HG02610 (cell line): ENCODE results near the gene MYF6.

Source experiments
- ATAC-seq: cut with Tn5 transposase; IDR thresholded peaks from one replicate; pipeline ENCODE4 v1.9.1; 2021; ENCODE audit warnings: mild to moderate bottlenecking, moderate library complexity; ENCODE audit not compliant: unreplicated experiment

The MYF6 gene

DNA sequence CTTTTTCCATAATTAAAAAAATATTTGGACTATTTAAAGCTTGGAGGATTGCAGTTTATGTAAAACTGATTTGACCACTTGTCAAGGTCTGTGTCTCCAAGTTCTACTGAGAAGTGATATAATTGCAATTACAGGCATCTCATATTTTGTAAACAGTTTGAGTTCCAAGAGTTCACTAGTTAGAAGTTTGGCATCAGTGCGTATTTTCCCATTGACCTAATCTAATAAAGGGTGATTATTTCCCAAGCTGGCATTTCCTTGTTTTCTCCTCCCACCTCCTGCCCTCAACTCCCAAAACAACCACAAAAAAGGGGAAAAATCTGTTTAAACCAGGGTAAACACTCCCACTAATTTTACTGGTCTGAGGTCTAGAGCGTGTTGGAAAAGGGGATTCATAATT, 3.0 kb upstream of the MYF6 start:
- no peak for ATAC-seq

DNA sequence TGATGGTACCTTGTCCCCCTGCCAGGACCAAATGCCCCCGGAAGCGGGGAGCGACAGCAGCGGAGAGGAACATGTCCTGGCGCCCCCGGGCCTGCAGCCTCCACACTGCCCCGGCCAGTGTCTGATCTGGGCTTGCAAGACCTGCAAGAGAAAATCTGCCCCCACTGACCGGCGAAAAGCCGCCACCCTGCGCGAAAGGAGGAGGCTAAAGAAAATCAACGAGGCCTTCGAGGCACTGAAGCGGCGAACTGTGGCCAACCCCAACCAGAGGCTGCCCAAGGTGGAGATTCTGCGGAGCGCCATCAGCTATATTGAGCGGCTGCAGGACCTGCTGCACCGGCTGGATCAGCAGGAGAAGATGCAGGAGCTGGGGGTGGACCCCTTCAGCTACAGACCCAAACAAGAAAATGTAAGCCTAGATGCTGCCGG, 410 bp downstream of the MYF6 start:
- no peak for ATAC-seq

DNA sequence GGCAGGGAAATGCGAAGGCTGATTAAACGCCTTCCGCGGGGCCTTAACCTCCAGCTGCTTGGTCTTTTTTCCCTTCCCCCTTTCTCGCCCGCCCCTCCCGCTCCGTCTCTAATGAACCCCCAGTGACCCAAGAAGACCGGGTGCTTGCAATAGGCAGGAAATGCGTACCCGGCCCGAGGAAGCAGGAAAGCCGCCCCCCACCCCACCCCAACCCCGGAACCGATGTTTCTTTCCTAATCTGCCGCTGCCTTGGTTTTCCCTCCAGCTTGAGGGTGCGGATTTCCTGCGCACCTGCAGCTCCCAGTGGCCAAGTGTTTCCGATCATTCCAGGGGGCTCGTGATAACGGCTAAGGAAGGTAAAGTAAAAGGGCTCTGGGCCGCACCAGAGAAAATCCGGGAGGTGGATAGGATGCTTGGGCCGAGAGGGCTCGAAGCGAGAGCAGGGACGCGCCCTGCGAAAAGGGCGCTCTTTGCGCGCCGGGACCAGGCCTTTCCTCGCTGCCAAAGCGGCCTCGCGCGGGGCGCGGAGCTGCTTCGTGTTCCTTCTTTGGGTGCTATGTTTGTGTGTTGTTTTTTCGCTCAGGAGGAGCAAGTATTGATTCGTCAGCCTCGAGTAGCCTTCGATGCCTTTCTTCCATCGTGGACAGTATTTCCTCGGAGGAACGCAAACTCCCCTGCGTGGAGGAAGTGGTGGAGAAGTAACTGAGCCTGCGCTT, 983 bp downstream of the MYF6 start:
- ATAC-seq = no peak

DNA sequence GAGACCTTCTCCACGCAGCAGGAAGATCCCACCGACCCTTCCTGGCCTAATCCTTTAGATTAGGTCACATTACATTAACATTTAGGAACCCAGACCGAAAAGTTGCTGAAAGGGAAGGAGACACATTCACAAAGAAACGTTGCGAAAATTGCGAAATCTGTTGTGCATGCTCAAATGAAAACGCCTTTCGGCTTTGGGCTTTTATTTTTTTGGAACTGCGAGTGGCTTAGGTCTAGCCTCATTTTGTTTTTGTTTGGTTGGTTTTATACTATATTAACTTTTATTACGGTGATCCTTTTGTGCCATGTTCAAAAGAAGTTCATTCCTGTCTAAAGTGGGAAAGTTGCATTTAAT, 1.5 kb downstream of the MYF6 start:
- no peak for ATAC-seq

DNA sequence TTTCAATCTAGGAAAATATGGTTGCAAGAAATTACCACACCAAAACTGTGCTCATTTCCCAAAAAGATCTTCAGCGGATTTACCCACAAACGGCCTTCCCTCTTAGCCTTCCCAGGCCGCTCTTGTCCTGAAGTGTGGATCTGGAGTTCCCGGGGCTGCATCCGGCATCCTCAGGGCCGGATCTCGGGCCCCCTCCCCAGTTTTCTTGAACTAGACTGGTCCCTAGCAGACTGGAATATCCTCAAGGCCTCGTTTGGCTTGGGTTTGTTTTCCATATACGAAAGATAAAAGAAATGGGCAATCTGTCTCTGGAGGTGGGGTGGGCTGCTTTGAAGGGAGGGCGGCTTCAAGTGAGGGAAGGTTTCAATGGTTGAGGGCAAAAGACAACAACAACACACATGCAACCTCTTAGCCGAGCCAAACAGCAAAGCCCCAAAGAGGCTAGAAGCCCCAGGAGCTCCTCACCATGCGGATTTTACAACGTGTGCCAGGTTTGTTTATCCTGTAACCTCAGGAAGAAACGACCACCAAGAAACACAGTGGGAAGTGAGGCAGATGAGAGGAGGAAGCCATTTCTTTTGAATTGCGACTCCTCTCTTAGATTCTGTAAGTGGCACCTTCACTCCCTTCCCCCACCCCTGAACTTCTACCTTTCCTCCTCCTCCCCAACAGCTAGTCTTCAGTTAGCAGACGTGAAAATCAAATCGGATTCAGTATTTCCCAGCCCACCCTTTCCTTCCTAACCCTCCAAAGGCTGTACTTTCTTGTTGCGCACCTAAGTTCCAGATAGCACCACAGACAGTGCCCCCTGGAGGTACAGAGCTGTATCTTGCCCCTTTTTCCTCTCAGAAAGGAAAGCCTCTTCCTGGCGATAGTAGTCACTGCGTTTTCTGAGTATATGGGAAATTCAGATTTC, 2.6 kb downstream of the MYF6 start:
- no peak for ATAC-seq

DNA sequence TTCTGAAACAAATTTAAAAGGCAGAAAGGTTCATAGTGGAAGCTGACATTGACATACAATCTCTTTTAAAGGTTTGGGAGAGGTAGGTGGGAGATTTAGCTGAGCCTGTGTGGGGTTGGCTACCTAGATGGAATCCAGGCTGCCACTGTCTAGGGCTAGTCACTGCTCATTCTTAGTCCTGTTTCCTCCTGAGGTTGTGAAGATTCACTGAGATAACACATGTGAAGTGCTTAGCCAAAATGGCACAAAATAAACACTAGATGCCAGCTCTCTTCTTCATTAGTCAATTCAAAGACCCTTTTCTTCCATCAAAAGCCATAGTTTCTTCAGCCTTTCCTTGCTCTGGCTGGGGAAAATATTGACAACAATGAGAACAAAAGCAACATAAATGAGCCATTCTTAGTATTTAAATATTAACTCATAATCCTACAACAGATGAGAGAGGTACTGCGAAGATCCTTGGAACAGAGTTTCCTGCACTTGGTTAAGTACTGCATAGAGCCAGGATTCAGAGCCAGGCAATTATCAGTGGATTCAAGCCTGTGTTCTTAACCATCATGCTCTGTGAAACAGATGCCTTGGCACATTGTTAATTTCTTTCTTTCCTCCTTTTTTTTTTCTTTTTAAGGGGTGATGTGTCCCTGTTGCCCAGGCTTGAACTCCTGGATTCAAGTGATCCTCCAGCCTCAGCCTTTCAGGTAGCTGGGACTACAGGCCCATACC, 3.5 kb downstream of the MYF6 start:
- no peak for ATAC-seq

DNA sequence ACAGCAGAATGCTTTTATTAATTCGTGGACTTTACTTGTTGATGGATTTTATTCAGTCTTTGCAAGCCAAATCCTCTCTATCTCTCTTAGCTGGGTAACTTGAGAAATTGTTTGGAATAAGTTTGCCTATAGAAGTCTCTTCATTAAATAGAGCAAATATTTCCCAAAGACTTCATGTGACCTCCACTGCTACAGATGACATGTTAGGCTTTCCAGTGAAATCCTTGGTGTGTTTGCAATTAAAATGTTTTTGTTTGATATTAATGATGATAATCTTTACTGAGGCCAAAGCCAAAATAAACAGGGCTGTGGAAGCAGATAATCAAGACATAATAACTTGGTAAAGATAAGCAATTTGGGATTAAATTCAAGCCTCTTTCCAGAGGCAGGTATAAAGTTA, 4.4 kb downstream of the MYF6 start:
- no peak for ATAC-seq

DNA sequence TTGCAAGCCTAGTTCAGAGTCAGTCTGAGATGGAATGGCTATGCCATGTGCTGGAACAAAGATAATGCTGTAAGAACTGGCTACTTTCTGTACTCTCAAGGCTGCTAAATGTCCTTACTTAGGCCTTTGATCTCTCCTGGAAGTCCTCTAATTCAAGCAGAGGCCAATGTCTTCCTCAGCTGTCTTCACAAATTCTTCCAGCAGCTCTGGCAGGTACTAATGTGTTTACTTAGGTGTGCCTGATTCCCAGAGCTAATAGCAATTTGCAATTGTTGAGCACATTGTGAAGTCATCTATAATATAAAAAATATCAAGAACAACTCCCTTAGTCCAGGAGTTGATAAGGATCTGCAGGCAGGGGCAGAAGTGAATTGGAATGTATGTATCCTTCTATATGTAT, 5.4 kb downstream of the MYF6 start:
- no peak for ATAC-seq

DNA sequence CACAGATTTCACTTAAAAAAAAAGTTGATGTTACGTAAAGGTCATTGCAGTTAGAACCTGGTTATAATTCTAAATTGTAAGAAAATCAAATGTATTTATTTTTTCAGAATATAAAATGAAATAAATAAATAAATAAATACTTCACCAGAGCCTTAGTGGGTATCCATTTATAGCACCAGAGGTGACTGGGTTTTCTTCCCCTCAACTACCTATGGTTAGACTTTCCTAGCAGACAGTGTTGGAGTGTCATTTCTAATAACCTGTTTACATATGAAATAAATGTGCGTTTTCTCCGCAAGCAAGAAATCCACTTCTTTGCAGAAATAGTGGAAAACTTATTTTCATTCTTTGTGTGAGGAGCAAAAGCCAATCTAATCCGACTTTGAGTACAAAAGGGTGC, 6.0 kb downstream of the MYF6 start:
- no peak for ATAC-seq

DNA sequence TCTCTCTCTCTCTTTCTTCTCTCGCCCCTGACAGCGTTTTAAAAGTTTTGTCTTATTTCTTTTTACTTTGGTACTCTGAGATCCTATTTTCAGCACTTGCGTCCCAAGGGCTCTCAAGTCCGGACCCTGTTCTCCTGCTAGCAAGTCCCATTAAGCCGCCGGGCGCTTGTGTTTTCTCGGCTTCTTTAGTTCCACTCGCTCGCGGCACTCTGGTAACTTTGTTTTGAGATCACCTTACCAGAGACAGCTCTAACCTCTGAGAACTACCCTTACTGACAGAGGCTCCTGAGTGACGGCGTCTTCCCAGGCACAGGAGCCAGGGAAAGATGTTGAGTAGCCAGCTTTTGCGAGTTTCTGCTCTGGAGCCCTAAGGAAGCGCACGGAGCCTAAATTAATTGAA, 6.6 kb downstream of the MYF6 start:
- no peak for ATAC-seq

DNA sequence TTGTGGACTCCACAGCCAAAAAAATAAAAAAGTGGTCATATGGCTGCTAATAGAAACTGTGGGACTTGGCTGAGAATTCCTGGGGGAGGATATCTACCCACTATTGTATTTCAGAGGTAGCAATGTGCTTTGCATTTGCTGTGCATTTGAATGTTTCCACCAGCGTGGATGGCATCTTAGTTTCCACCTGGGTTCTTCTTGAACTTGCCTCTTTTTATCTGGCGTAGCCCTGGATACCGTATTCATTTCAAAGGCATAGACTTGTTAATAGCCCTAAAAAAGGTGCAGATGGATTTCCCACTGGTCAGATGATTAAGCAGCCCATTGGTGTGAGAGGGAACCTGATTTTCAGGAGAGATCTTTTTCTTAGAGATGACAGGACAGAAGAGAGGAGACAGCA, 7.4 kb downstream of the MYF6 start:
- ATAC-seq = no peak

DNA sequence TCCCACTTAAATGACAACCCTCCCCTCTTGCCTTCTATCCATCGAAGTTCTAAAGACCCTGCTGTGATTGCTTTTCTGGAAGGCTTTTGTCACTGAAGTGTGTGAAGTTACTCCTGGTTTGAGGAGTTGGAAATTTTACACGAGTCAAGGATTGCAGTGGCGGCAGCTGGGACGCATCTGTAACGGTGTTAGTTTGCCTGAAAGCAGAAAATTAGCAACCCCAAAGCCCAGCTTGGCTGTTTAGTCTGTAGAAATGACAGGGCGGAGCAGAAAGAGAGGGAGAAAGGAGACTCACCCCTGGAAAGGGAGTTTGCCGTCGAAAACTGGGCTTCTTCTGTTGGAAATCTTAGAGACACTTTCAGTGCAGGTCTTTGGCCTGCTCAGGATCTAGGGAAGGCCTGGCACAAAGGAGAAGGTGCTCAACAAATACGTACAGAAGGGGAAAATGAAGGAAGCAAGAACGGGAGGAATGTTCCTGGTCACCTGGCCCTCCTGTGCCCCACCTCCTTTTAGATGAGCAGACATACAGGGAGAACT, 8.3 kb downstream of the MYF6 start:
- ATAC-seq = no peak

DNA sequence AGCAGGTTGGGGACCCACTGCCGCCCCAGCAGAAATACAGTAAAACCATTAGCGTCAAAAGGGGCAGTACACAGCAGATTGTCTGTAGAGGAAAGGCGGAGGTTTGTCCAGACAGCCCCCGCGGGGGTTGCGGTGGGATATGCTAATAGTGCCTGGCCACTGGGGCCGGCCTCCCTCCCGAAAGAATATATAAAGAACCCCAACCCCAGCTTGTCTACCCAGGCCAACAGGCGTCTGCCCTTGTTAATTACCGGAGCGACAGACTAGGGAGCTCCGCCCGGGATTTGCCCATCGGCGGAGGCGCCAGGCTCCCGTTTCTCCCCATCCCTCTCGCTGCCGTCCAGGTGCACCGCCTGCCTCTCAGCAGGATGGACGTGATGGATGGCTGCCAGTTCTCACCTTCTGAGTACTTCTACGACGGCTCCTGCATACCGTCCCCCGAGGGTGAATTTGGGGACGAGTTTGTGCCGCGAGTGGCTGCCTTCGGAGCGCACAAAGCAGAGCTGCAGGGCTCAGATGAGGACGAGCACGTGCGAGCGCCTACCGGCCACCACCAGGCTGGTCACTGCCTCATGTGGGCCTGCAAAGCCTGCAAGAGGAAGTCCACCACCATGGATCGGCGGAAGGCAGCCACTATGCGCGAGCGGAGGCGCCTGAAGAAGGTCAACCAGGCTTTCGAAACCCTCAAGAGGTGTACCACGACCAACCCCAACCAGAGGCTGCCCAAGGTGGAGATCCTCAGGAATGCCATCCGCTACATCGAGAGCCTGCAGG, 9.4 kb downstream of the MYF6 start, which contains the start of gene MYF5:
Gene MYF5, plus strand, starts transcription at position 217 of the 774 bp plus-strand sequence. Its CDS starts 152 bp downstream, at position 369.
- no peak for ATAC-seq

DNA sequence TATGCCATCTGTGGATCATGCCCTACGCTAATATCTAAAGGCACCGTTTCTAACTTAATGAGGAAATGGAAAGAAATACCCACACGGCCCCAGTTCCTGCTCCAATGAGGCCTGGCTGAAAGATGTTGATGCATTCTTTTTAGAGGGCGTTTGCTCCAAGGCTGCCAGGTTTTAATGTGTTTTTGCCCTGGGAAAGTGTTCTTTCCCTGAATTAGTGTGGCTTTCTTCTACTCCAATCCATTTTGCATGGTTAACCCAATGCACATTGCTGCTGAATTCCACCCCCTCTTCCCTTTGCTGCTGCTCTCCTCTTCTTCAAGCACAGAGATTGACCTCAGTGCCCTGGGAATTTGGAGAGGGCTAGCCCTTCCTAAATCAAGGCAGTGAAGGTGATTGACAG, 10.4 kb downstream of the MYF6 start:
- ATAC-seq = no peak

DNA sequence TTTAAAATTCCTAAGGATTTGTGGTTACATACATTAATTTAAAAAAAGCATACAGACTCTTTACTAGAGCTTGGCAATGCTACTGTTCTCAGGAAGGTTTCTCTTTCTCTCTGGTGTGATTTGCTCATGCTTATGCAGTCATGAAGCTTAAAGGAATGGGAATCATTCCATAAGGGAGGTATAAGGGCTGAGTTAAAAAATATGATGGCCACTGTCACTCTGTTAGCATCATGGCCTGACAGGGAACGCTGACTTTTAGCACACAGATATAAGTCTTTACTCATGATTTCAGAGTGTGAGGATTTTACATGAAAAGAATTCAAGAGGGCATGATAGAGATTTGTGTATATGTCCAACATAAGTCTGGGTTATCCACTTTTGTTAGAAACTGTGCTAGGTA, 13.1 kb downstream of the MYF6 start:
- ATAC-seq = no peak

DNA sequence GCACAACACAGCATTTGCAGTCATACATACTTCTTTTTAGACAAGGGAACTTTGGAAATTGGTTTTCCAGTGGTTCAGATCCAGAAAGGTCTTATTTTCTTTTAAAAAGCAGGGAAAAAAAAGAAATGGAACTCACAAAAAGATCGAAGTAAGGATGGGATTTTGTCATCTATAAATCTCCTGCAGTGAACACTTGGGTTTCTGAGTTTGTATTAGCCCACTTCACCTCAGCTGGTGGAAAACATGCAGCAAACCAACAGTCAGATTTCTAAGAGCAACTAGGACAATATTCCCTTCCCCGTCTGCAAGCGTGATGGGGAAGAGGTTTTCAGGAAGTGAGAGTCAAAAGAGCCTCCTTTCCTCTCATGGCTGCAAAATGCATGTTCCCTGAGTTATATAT, 13.9 kb downstream of the MYF6 start:
- ATAC-seq = no peak

DNA sequence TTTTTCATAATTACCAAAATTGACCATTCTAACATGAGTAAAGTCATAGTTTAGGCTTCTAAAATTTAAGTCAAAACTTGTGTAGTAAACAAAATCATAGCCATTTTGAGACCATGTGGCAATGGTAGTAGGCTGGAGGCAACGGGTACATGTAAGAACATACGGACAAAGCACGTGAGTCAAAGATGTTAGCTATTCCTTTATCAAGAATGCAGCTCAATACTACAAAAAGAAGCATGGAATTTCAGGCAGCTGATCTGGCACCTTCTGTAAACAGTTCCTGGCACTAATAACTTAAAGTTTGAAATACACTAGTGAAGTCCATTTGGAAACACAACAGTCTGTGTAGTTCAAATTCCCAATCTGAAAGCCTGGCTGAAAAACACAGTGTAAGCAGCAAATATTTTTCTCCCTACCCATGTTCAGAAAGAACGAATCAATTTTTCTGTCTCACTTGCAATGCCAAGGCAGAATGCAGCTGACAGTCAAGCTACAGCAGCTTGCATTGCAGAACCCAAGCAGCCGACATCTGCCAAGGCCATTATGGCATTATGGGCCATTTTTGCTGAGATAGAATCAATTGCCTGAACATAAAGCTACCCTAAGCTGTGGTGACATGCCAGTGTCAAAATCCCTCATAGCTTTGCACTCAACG, 38.5 kb downstream of the MYF6 start:
- ATAC-seq = no peak

DNA sequence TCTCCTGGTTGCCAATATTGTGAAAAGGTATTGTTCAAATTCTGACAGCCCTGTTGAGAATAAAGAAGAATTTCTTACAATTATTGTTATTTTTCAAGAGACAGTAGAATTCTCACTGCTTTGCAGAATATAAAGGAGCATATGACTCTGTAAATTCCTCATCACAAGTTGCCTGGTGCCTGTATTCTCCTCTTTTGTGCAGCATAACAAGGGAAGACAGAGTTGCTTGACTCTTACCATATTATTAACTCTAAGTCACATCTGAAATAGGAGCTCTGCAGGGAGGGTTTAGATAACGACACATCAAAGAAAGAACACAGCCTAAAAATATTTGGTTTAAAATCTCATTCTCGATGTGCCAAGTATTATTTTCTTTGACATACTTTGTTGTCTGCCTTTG, 40.4 kb downstream of the MYF6 start:
- ATAC-seq = no peak

DNA sequence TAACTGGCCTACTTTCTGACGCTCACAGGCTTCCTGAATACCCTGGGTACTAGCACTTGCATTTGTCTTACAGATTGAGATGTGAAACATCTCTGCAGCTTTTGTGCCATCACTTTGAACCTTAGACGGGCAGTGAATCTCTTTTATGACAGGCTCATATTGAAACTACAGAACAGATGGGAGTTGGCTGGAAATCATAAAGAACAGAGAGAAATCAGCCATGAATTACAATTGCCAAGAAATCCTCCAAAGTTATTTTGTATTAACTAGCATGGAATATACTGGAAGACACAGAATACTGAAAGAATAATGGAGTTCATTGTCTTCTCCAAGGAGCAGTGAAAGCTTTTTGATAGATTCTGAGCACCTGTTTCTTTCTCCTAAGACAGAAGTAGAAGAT, 42.0 kb downstream of the MYF6 start:
- ATAC-seq = no peak

DNA sequence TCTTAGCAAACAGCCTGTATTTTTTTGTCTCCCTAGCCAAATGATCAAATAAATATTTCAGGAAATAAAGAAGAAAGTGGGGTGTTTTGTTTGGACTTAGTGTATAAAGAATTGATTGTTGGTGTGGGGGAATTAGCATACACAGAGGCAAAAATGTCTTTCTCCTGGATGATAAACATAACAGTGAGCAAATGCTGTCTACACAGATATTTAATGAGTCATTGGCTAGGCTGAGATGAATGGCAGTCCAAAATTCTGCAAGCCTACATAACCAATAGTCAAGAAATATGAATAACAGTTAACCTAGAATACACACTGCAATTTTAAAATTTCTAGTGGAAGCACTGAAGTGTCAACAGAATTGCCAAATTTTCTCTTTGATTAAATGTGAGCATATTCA, 45.0 kb downstream of the MYF6 start:
- no peak for ATAC-seq
